Nucleus accumbens (tissue), 56 donors: ENCODE results near the gene TECRL.
A peak's percentile ranks its signal among the peaks of the same experiment; 100 is the strongest.

ENCODE experiments used
- DNase-seq, 56 donors: peaks; one replicate each; lab custom pipeline; 2025; lab: John Stamatoyannopoulos, UW

TECRL gene

GRCh38 chr4:64409300-64409699 lies at the start of gene TECRL:
Gene TECRL, minus strand, starts transcription at chr4:64409450. Its CDS starts 99 bp downstream, at chr4:64409351.
- no peak for DNase-seq

- DNase-seq, result no peak
Measured at GRCh38 chr4:64432674-64433073, 23.4 kb upstream of the TECRL start.

GRCh38 chr4:64430933-64431332 lies 21.7 kb upstream of the TECRL start:
- DNase-seq, result no peak

GRCh38 chr4:64417974-64418373 lies 8.7 kb upstream of the TECRL start:
- DNase-seq, result peak in 2 of 56 donors; percentile 1 to 22

GRCh38 chr4:64407000-64407399 lies 2.2 kb downstream of the TECRL start:
- DNase-seq, result no peak

GRCh38 chr4:64405761-64406160 lies 3.5 kb downstream of the TECRL start:
- no peak for DNase-seq

GRCh38 chr4:64402684-64403083 lies 6.6 kb downstream of the TECRL start:
- DNase-seq, result no peak

GRCh38 chr4:64399313-64400109 lies 9.7 kb downstream of the TECRL start:
- DNase-seq, result no peak

GRCh38 chr4:64394469-64394868 lies 14.8 kb downstream of the TECRL start:
- DNase-seq, result no peak

- DNase-seq, result no peak
Measured at GRCh38 chr4:64388252-64388651, 21.0 kb downstream of the TECRL start.

- DNase-seq, result no peak
Measured at GRCh38 chr4:64385220-64385619, 24.0 kb downstream of the TECRL start.

- no peak for DNase-seq
Measured at GRCh38 chr4:64384237-64385203, 24.7 kb downstream of the TECRL start.

GRCh38 chr4:64368741-64369140 lies 40.5 kb downstream of the TECRL start:
- no peak for DNase-seq

- no peak for DNase-seq
Measured at GRCh38 chr4:64361399-64361740, 47.9 kb downstream of the TECRL start.

- no peak for DNase-seq
Measured at GRCh38 chr4:64360664-64361398, 48.4 kb downstream of the TECRL start.

GRCh38 chr4:64359489-64359888 lies 49.8 kb downstream of the TECRL start:
- DNase-seq, result no peak

GRCh38 chr4:64353904-64354303 lies 55.3 kb downstream of the TECRL start:
- no peak for DNase-seq

- DNase-seq, result no peak
Measured at GRCh38 chr4:64341711-64342110, 67.5 kb downstream of the TECRL start.

- no peak for DNase-seq
Measured at GRCh38 chr4:64340218-64341110, 68.8 kb downstream of the TECRL start.

GRCh38 chr4:64334964-64335363 lies 74.3 kb downstream of the TECRL start:
- DNase-seq, result no peak
